AG20443 (cell line): ENCODE data around the gene SDF2L1.
"Not testable (repeated sequence)": the region's sequence is repeated elsewhere in the genome, so short reads cannot be mapped to it uniquely, and the experiment has no call there.

Experiments
- DNase-seq: peaks from one replicate; pipeline ENCODE4 v3.0.0; 2012; ENCODE audit warnings: low spot score, mixed read lengths

SDF2L1 gene

GRCh38 chr22:21686634-21687393 lies 44.7 kb downstream of the SDF2L1 start:
- no peak for DNase-seq

GRCh38 chr22:21687685-21688259 lies 45.7 kb downstream of the SDF2L1 start:
- DNase-seq, result no peak

GRCh38 chr22:21688341-21688705 lies 46.2 kb downstream of the SDF2L1 start:
- DNase-seq, result no peak

- no peak for DNase-seq
These were observed 46.7 kb downstream of the SDF2L1 start for GRCh38 chr22:21688706-21689381.

GRCh38 chr22:21690401-21690801 lies 48.3 kb downstream of the SDF2L1 start:
- no peak for DNase-seq

GRCh38 chr22:21691816-21692215 lies 49.7 kb downstream of the SDF2L1 start:
- no peak for DNase-seq

- DNase-seq, result not testable (repeated sequence)
These were observed 50.8 kb downstream of the SDF2L1 start for GRCh38 chr22:21692856-21693255.

- DNase-seq, result no peak
These were observed 51.4 kb downstream of the SDF2L1 start for GRCh38 chr22:21693333-21693998.
